SU-DHL-6 (cell line): ENCODE measurements around the gene TRPM3.

Source experiments
- CTCF ChIP-seq: fragments of 200-600 bp; sonication (generic); IDR thresholded peaks from one replicate; pipeline ENCODE4 v1.5.1; 2017; ENCODE audit warnings: antibody characterized with exemption, mild to moderate bottlenecking, low read length, moderate library complexity; ENCODE audit not compliant: insufficient read depth, poor library complexity, severe bottlenecking
- EZH2phosphoT487 ChIP-seq: fragments of 200-600 bp; sonication (generic), shearing (Covaris generic); conservative IDR thresholded peaks from 2 replicates; pipeline ENCODE4 v1.6.1; 2018; ENCODE audit warnings: mild to moderate bottlenecking, antibody characterized with exemption, low read length, moderate library complexity, mixed read lengths

GRCh38 chr9:70692431-70692830 is 429.0 kb downstream of the TRPM3 start:
- TF ChIP-seq CTCF, result no peak
- TF ChIP-seq EZH2phosphoT487, result no peak
